ENCODE measurements around the gene ST6GALNAC4.

Gene ST6GALNAC4

DNA sequence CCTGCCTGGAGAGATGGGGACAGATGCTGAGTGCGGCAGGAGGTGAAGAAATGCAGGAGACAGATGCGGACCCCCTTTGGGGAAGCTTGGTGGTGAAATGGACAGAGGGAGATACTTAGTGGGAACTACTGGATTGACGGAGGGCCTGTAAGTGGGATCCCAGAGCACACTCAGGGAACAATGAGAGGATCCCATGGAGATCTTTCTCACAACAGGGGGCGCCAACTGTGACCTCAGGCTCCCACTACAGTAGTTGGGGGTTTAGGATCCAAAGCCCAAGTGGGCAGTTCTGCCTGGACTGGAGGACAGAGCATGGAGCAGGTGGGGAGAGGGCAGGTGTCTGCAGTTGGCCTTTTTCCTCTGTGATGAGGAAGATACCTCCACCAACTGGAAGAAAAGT, 17.4 kb upstream of the ST6GALNAC4 start:
- no peak for DNase-seq (ENCODE audit: extremely low spot score)
- CTCF ChIA-PET, result interaction anchor here (1.6 to 7.9 kb wide), 5 partner anchors 9 to 101 kb away, joined by 4 to 48 read pairs (median 9); no protein-coding TSS in a partner anchor
- TF ChIP-seq, protein P1, sequence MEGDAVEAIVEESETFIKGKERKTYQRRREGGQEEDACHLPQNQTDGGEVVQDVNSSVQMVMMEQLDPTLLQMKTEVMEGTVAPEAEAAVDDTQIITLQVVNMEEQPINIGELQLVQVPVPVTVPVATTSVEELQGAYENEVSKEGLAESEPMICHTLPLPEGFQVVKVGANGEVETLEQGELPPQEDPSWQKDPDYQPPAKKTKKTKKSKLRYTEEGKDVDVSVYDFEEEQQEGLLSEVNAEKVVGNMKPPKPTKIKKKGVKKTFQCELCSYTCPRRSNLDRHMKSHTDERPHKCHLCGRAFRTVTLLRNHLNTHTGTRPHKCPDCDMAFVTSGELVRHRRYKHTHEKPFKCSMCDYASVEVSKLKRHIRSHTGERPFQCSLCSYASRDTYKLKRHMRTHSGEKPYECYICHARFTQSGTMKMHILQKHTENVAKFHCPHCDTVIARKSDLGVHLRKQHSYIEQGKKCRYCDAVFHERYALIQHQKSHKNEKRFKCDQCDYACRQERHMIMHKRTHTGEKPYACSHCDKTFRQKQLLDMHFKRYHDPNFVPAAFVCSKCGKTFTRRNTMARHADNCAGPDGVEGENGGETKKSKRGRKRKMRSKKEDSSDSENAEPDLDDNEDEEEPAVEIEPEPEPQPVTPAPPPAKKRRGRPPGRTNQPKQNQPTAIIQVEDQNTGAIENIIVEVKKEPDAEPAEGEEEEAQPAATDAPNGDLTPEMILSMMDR (IDR thresholded peaks at IDR 0.05; ENCODE audit: control extremely low read depth, extremely low read depth, low read depth, missing control alignments), result no peak
- POLR2A ChIA-PET, result no interaction called here

DNA sequence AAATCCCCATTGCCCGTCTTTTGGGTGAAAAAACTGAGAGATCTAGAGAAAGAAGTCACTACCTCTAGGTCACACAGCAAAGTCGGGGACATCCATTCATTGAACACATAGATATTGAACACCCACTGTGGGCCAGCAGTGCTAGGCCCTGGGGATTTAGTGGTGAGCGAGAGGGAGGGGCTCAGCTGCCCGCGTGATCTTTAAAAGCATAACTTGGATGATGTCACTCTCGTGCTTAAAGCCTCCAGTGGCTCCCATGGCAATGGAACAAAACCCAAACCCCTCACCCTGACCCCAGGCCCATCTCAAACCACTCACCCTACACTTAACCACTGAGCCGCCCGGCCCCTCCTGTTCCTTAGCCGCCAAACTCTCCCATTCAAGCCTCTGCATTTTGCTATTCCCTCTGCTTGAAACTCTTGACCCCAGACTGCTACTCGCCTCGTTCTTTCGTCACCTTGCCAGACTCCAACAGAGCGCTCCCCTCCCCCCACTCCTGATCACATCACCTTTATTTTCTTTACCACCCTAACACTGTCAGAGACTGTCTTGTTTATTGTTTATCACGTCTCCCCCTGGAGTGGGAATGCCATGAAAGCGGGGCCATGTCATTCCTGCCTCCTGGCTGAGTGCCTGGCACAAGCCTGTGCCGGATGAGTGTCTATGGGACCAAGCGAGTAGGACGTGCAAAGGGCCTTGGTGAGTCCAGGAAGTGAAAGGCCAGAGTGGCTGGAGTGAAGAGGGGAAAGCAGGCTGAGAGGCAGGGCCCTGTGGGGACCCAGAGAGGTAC, 14.4 kb upstream of the ST6GALNAC4 start:
- POLR2A ChIA-PET, result no interaction called here
- TF ChIP-seq, protein P1 (IDR thresholded peaks at IDR 0.05; ENCODE audit: control extremely low read depth, extremely low read depth, low read depth, missing control alignments), result no peak
- DNase-seq (ENCODE audit: extremely low spot score), result peak; percentile 69
- CTCF ChIA-PET, result interaction anchor here (1.1 to 7.9 kb wide), 5 partner anchors 10 to 197 kb away, joined by 3 to 48 read pairs (median 5); partner anchors contain the start of gene TOR2A

DNA sequence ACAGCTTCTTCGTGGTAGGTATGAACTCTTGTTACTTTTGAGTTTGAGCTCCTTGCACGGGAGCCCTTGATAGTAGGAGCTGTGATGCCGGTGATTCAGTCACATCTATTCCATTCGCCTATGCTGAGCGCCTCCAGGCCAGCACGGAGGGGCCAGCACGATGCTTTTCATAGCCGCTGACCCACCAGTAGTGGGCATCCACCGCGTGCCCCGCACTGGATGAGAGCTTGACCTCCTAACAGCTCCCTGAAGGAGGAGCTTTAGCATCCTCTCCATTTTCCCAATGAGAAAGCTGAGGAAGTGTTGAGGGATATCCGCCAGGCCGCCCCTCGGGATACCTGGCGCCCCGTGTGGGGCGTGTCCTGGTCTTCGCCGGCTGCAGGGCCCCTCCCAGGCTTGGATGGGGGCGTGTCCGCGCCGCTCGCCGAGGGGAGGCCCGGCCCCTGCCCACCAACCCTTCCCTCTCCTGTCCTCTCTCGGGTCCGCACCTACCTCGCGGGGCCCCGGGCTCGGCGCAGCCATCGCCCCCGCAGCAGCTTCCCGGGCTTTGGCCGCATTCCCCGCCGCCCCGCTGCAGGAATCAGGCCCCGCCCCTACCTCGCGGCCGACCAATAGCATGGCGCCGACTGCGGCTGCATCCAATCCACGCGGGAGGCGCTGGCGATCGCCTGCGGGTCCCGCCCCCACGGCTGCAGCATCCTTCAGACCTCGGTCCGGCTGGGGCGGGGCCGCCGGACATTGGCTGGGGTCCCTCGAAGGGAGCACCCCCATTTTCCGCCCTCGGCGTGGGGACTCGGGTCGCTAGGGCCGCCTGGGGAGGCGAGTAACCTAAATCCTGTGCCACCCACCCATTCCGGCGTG, 13.6 kb upstream of the ST6GALNAC4 start, which contains the start of gene PIP5KL1:
Gene PIP5KL1, minus strand, starts transcription at position 547 of the 861 bp plus-strand sequence. Its CDS starts 25 bp downstream, at position 522.
- TF ChIP-seq, protein P1 (IDR thresholded peaks at IDR 0.05; ENCODE audit: control extremely low read depth, extremely low read depth, low read depth, missing control alignments), result peak; percentile 10
- CTCF ChIA-PET, result interaction anchor here (0.8 to 7.9 kb wide), 7 partner anchors 9 to 196 kb away, joined by 3 to 48 read pairs (median 5); partner anchors contain the start of genes ST6GALNAC4 and TOR2A
- POLR2A ChIA-PET, result no interaction called here
- DNase-seq (ENCODE audit: extremely low spot score), result peak; percentile 95

DNA sequence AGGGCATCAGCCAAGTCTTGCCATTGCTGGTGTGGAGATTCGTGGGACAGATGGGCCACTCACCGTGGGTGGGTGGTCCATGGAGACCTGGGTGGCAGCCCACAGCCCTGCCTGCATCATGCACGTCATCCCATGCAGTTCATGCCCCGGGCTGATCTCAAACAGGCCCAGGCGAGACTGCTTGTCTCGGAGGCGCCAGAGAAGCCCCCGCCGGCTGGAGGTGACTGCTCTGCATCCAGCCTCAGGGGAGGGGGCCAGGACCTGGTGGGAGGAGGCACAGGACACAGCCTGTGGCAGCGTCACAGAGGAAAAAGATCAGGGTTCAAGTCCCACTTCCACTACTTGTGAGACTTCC, 12.8 kb upstream of the ST6GALNAC4 start:
- TF ChIP-seq, protein P1 (IDR thresholded peaks at IDR 0.05; ENCODE audit: control extremely low read depth, extremely low read depth, low read depth, missing control alignments), result no peak
- POLR2A ChIA-PET, result no interaction called here
- CTCF ChIA-PET, result interaction anchor here (0.8 to 7.9 kb wide), 6 partner anchors 8 to 105 kb away, joined by 3 to 48 read pairs (median 7); partner anchors contain the start of gene ST6GALNAC4
- DNase-seq (ENCODE audit: extremely low spot score), result no peak

DNA sequence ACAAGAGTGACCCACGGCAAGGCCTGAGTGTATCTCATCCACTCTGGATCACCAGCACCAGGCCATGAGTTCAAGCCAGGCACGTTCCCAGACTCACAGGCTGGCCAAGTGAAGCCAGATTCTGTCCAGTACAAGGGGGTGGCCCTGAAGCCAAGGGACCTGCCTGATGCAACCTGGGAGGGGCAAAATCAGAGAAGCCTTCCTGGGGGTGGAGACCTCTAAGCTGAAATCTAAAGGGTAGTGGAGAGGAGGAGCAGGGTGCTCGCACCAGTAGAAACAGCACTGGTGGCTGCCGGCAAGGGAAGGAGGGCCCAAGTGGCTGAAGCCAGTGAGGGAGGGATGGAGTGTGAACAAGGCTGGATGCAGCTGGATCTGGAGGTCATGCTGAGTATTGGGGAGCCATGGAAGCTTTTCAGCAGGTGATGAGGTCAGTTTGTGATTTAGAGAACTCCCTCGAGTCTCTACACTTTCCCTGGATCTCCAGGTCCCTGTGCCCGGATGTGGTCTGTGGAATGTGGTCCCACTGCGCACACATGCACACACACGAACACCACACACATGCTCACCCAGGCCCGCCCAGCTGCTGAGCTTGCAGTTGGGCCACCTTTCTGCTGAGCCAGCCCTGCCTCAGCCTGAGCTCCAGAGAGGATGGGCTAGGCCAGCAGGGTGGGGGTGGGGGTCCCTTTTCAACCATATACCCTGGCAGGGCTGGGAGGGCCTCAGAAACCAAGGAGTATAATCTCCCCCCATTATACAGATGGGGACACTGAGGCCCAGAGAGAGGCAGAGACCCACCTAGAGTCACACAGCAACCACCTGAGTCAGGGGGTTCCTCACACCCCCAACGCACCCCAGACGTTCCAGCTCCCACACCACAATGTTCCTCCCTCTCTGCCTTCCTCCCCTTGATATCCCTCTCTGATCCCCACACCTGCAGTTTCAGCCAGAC, 12.1 kb upstream of the ST6GALNAC4 start:
- TF ChIP-seq, protein P1 (IDR thresholded peaks at IDR 0.05; ENCODE audit: control extremely low read depth, extremely low read depth, low read depth, missing control alignments), result no peak
- ChIA-PET CTCF (interaction anchor here (0.7 to 7.9 kb wide), 5 partner anchors 7 to 194 kb away, joined by 3 to 48 read pairs (median 9); partner anchors contain the start of gene TOR2A), POLR2A (no interaction called here)
- DNase-seq (ENCODE audit: extremely low spot score), result no peak

Data from GM10248 (cell line).